Prostate gland (tissue), 2 donors: ENCODE measurements around the gene COPS8.

Experiments used
- CTCF ChIP-seq, 4 experiments: fragments of 200-600 bp in 2 of 4; fragments of 450-650 bp in 2 of 4; sonication (generic) in 2 of 4; IDR thresholded peaks; 1 replicate in 3 of 4; 2 replicates in 1 of 4; pipeline ENCODE4 v1.5.1; 2016 to 2019; ENCODE audit warnings: antibody characterized with exemption in 4 of 4, mild to moderate bottlenecking in 2 of 4, moderate library complexity in 2 of 4
- POLR2A ChIP-seq: fragments of 450-650 bp; IDR thresholded peaks from one replicate; pipeline ENCODE4 v1.6.1; 2016; ENCODE audit warnings: antibody characterized with exemption, mild to moderate bottlenecking

GRCh38 chr2:237041231-237041630 lies 44.5 kb upstream of the COPS8 start:
- TF ChIP-seq CTCF (IDR thresholded peaks at IDR 0.05) = no peak
- TF ChIP-seq POLR2A = no peak
